ENCODE results near the gene CDH2.

The CDH2 gene

DNA sequence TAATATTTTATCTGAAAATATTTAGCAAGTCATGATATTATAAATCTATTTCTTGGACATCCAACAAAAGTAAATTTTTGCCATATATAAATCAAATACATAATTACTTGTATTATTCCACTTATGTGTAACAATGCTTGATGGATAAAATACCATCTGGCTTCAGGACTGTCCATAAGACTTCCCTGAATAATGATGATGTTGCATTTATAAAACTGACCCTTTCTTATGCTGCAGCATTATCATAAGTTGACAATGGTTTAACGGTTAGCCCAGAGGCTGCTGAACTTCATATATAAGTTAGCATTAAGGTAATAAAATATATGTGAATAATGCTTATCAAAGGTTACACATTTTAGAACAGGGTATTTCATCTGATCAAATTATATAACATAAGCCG lies 95.4 kb downstream of the CDH2 start:
- no peak for DNase-seq (ENCODE audit: low spot score)

DNA sequence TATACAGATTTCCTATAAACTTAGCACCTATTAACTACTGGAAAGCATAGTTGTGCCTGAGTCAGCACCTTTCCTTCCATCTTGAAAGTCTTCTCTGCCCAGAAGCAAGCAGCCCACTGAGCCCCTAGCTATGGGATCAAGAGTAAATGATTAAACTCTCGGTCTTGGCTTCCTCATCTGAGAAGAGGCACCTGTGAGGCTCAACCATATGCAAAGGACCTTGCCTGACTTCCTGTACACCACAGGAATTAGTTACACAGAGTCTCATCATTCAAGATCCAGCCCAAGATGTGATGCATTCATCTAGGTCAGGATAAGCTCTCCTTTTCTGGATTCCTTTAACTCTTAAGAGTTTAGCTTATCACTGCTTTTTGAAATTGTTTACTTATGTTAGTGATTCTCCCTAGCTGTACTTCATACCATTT lies 96.0 kb downstream of the CDH2 start:
- DNase-seq (ENCODE audit: low spot score), result no peak

DNA sequence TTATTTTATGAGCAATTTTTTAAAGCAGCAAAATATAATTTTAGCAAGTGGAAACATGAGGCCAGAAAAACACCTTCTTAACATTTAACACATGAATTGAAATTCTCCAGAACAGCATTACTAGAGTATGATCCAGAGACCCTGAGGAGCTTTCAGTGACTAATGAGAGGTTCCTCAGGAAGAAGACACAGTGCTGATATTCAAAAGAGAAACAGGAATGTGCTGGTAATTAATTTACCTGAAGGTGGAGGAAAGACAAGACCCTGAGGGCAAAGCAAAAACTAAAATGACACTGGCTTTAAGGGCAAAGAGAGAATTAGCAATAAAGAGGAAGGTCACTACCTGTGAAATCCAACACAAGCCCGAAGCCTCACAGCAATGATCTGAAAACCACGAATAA lies 97.0 kb downstream of the CDH2 start:
- no peak for DNase-seq (ENCODE audit: low spot score)

DNA sequence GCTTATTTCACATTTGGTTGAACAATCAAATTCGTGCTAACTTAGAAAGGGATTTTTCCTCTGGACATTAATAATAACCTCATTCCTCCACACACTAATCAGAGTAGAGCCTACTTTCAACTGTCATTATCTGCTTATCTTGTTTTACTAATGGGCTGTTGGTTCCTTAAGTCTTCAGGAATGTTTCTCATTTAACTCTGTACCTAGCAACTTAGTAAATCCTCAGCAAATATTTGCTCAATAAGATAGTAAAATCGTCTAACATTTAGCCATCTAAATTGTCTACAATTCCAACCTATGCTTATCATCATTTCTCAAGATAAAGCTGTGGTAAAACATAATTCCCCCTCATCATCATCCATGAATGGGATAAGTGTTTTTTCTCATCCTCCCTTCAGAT lies 98.1 kb downstream of the CDH2 start:
- DNase-seq (ENCODE audit: low spot score), result no peak

DNA sequence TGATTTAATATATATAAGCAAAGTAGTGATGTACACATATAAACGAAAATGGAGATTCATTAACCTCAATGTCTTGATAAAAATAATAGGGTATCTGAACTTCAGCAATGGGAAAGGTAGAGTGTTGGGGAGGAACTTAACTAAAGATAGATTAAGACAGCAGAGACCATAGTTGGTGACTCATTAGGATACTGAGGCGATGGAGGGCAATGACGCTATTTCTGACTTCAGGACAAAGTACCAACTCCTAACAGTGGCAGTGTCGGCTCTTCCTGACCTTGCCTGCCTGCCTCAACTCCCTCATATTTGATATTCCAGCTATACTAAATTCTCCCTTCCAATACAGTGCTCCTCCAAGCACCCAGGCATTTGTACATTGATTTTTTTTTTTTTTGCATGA lies 98.6 kb downstream of the CDH2 start:
- DNase-seq (ENCODE audit: low spot score), result no peak

DNA sequence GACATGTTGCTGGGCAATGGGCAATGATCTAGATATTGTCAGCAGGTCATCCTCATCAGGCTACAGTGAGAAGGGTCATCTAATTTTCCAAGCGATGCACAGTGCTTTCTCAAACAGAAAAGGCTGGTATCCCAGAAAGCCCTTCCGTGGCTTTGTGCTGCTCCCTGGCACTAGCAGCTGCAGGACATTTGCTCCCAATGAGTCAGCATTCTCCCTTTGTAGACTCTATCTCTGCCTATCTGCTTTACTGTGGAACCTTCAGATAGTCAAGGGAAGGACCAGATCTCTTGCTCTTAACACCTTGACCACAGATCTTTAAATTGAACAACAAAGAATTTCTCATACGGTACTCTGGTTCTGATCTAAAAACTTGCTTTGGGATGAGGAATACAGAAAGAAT lies 101.4 kb downstream of the CDH2 start:
- no peak for DNase-seq (ENCODE audit: low spot score)

DNA sequence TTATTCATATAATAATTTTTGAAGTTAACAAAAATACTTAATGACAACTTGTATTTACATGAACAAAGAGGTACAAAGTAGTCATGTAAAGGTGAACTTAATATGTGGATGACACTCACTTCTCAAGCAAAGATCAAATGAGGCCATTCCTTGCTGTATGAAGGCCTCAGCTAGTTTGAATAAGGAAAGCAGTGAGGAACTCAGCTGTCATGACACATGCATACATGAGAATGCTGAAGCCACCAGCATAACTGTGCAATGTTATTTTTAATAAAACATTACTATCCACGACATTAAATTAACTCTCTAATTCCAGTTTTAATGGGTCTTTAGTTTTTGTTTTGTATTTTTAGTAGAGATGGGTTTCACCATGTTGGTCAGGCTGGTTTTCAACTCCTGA lies 102.9 kb downstream of the CDH2 start:
- DNase-seq (ENCODE audit: low spot score), result no peak

DNA sequence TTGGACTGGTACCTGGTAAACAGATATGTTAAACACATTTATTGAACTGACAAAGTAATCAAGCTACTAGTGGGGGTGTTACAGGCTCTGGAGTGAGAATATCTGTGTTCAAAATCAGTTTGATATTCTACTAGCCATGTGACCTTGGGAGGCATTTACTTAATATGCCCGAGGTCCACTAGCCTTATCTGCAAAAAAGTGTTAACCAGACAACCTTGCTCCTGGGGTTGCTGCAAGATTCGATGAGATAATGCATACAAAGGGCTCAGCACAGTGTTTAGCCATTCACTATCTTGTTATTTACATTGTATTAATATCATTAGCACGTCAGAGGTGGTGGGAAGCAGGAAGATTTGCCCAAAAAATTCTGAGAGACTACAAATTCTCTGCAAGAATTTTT lies 103.3 kb downstream of the CDH2 start:
- no peak for DNase-seq (ENCODE audit: low spot score)

DNA sequence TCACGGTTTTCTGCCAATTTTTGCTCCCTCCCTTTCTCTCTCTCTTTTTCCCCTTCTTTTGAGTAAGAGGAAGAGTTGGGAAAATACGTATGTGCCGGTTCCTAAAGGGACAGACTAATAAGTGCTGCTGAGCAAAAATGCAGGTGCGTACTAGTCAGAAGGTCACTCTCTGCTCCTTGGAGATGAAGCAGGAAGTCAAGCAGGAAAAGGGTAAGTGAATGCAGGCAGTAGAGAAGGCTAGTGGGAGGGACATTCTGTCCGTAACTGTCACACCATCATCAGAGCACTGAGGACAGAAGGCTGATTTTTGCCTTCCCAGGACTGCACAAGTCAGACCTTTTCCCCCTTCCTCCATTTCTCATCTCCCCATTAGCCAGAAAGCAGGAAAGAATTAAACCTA lies 105.7 kb downstream of the CDH2 start:
- DNase-seq (ENCODE audit: low spot score), result no peak

DNA sequence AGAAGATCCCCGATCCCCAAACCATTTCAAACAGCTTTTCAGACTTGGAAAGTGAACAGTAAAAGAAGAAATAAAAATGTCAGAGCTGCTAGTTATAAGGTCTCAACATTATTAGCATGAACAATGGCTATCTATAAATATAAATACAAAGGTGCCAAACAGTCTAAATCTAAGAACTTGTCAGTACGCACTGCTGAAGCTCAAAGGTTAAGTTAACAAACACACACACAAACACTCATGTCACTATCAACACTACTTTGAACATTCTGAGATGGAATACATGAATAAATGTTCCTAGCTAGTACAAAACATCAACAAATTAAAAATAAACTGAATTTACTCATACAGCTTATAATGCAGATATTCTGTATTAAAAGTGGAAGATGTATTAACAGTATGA lies 108.7 kb downstream of the CDH2 start:
- DNase-seq (ENCODE audit: low spot score), result no peak

DNA sequence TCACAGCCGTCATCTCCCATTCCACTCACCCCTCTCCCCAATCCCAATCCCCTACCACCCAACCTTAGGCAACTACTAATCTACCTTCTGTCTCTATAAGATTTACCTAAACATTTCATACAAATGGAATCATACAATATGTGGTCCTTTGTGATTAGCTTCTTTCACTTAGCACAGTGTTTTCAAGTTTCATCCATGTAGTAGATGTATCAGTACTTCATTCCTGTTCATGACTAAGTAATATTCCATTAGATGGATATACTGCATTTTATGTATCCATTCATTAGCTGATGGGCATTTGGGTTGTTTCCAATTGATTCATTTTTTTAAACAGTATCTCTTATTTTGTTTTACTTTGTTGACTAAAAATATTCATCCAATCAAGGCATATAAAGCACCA lies 109.6 kb downstream of the CDH2 start:
- no peak for DNase-seq (ENCODE audit: low spot score)

DNA sequence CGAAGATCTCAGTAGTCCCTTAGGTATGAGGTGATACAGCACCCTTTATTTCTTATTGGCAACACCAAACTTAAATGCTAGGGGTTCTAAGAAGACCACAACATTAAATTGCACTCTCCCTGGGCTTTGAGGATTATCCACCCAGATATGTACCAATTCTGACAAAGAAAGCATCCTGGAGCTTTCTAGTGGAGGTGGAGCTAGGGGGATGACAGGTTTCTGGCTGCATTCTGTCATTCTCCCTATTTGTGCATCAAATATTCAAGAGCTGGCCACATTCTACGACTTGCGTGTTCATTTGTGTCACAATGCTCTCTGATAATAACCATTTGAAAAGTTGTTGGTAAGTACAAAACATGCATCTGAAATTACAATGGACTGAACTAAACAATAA lies 111.1 kb downstream of the CDH2 start:
- no peak for DNase-seq (ENCODE audit: low spot score)

DNA sequence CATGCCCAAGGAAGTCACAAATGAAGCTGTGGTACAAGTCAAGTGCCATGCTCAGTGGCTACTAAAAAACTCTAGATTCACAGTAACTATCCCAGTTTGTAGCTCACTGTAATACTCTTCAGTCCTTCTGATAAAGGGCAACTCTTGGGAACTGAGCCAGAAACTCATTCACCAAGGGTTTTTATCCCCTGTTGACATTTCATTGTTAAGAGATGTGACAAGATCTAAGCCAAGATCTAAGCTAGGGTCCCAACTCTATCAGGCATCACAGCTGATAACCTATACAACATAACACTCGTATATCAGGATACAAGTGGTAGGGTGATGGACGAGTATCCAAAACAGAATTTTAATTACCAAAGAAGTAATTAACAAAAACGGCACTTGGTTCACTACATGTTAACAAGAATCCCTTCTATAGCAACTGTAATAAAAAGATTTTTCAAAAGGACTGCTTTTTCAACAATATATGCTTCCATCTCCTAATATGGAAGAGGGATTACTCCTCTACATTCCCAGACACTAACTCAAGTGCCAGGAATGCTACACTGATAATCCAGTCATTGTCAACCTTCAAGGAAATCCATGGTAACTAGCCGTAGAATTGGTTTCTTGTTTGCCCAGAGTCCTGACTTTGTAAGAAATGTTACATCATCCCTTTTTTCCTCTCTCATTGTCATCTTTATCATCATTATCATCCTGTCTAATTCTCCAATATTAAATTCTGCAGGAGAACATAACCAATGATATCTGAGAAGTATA lies 111.7 kb downstream of the CDH2 start:
- DNase-seq (ENCODE audit: low spot score), result no peak

DNA sequence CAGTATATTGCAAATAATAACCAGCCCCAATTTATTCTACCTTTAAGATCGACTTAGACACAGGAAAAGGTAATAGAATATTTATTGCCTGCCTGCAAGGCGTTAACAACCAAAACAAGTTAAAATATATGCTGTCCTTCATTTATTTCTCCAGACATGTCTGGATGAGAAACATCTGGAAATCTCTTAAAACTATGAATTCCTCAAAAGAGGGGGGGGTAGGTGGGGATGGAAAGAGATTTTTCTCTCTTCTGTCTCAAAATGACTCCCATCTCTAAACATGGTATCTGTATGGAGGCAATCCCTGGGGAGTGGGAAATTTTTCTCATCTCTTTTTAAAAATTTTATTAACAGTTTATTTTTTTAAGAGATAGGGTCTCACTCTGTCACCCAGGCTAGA lies 113.0 kb downstream of the CDH2 start:
- DNase-seq (ENCODE audit: low spot score), result no peak

DNA sequence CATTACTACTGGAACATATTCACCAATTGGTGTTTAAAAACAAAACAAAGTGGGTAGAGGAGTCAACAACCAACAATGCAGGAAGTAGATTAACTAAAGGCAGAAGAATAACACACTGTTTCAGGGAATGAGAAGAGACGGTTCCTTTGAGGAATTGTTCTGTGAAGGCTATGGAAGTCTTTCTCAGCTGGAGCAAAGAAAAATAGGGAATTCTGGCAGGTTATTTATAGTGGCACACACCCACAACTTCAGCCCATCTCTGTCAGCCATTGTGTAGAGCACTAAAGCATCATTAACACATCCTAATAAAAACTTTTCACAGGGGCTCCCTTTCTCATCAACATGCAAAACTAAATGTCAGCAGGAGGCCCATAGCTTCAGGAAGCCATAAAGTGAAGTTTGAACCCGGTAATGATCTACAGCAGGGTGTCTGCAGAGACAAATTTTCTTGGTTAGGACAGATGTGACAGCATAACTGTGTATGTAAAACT lies 113.6 kb downstream of the CDH2 start:
- DNase-seq (ENCODE audit: low spot score), result no peak

DNA sequence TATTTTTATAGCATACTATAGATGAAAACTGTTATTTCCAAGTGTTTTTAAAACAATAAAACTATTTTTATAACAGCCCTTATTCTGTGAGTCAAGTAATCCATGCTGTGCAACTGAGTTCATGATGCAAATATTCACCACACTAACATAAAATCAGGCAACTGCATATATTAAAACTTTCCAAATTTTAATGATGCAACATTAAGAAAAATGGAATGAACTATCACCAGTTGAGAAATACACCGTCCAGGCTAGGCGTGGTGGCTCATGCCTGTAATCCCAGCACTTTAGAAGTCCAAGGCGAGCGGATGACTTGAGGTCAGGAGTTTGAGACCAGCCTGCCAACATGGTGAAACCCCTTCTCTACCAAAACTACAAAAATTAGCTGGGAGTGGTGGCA lies 114.5 kb downstream of the CDH2 start:
- no peak for DNase-seq (ENCODE audit: low spot score)

DNA sequence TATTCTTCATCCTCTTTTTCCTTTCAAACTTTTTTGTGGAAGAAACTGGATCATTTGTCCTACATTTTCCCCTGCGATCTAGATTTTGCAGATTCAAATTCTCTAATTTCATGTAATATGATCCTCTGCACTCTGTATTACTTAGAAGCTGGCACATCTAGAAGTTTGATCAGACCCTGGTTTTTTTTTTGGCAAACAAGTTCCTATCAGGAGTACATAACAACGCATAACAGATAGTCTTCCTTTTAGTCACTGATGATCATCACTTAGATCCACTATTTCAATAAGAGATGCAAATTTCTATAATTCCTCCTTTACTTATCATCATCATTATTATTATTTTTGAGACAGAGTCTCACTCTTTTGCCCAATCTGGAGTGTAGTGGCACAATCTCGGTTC lies 117.1 kb downstream of the CDH2 start:
- no peak for DNase-seq (ENCODE audit: low spot score)

DNA sequence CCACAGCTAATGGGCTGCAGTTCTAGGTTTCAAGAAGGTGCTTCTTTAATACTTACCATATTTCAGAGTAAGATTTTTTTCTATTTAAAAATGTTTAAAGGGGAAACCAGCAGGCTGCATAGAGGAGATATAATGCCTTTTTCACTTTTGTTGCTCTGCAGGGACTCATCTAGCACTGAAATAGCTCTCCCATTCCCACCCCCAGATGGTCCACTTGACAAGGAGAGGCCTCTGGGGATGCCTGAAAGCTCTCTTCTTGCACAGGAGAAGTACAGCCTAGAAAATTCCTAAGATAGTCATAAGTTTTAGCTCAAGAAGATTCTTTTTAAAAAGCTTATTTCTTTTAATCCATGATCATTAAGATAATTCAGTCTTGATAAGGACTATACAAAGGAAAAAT lies 126.4 kb downstream of the CDH2 start:
- DNase-seq (ENCODE audit: low spot score), result no peak

DNA sequence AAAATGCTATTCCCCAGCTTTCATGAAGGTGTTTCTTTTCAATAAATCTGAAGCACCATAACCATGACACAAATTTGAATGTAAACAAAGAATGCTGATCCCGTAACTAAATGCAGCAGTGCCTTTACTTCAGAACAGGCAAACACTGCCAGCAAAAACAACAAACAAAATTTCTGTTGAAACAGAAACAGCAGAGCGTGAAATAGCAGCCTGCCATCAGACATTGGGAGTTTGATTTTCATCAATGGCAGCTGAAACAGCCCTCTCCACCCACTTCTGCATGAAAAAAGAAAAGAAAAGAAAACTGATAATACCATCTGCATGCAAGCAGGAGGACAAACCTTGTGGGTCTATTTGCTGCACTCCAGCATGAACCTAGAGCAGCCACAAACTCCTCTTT lies 128.3 kb downstream of the CDH2 start:
- DNase-seq (ENCODE audit: low spot score), result no peak

DNA sequence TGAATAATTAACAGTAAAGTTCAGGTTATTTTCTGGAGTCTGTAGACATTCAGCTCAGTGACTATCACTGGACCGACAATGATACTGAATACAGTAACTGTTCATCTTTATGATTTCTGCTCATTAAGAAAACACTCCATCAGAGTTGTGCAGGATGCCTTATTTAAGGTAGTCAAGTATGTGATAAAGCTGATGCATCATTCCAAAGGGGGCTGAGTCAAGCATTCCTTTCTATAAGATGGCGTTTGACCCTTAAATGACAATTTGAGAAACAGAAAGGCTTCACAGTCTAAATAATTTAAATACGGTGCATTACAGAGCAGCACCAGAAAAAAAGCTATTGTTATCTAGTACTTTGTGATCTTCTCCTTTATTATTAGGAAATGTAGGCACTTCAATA lies 131.1 kb downstream of the CDH2 start:
- DNase-seq (ENCODE audit: low spot score), result no peak

DNA sequence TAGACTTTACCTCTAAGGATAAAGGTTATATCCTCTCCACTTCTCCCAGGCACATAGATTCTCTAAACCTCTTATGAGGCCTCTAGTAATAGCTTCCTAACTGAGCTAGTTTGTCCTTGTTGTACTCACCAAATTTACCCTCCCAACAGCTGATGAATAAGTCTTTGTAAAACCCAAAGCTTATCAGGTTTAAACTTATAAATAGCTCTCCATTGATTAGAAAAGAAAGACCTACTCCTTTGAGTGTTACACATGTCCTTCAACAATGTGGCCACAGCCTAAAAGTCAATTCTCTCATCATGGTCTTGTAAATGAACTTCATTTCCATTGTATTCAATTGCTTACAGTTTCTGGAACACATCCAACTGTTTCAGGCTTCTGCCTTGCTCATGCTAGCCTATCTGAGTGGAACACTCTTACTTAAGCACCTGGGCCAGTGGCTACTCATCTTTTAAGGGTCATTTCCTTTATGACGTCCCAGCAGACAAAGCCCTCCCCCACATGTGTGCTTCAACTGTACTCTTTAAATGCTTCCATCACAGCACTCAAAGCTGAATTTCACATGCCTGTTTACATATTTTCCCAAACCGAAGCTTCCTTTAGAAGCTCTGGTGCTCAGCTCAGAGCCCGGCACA lies 131.6 kb downstream of the CDH2 start:
- no peak for DNase-seq (ENCODE audit: low spot score)

DNA sequence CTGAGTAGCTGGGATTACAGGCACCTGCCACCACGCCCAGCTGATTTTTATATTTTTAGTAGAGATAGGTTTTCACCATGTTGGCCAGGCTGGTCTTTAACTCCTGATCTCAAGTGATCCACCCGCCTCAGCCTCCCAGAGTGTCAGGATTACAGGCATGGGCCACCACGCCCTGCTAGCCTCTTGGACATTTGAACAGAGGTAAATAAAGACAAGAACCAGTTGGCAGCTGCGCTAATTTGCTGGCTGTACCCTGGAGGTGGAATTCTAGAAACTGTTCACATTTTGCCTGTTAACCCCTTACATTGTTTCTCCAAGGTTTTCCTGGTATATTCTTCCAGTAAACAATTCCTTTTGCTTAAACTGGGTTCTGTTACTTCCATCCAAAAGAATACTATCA lies 132.9 kb downstream of the CDH2 start:
- DNase-seq (ENCODE audit: low spot score), result no peak

DNA sequence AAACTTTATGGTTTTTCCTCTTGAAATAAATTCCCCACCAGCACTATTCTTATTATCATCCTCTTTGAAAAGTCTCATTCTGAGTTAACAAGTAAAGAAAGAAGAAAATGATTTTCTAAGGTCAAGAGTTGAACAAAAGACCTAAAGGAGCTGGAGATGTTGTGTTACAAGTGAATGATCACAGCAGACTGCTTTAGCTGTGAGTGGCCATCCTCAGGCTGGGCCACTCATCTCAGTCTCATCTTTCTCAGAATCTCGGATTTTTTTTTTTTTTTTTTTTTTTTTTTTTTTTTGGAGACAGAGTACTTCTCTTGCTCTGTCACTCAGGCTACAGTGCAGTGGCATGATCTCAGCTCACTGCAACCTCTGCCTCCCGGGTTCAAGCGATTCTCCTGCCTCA lies 133.3 kb downstream of the CDH2 start:
- no peak for DNase-seq (ENCODE audit: low spot score)

DNA sequence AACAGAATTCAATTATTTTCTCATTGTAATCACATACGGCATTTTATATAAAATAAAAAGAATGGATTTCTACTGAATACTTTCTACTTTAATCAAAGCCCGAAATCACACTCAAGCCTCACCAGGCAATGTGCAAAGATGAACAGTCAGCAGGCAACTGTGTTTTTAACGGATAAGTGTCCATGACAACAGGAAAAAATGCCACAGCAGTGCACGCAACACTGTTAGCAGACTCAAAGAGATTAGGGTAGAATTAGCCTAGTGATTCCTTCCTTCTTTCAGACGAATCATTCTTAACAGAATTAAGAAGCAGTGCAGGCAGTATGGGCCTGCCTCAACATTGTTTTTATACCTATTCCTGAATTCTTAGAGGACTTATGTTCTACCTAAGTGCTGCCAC lies 135.6 kb downstream of the CDH2 start:
- no peak for DNase-seq (ENCODE audit: low spot score)
